Measurements from ENCODE around the gene STAC2.

The STAC2 gene

DNA sequence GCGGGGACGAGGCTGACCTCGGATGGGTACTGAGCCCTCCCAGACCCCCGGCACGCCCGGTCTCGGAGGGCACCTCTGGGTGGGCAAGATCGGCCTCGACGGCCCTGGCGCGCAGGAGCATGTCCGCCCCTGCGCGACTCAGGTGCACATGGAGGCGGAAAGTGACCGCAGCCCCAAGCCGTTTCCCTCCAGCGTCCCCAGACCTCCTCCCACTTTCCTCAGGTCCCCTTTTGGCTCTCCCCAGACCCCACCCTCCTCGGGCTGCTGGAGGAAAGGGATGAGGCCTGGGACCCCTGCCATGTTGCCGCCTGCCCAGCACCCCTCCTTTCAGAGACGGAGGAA lies 15.7 kb downstream of the STAC2 start:
- Mint-ChIP-seq H3K9me3 (no peaks in the 10 kb centered on the region), H3K27ac (no peak overlapping the region), H3K36me3 (no peaks in the 10 kb centered on the region), H3K4me1 (peaks cover 31% of the 10 kb centered on the region), H3K4me3 (peak overlapping the region; percentile 45), H3K27me3 (peaks cover 74% of the 10 kb centered on the region)
- CTCF ChIA-PET: interaction anchor here (6.1 to 8.2 kb wide), 3 partner anchors 22 to 35 kb away, joined by 74 to 162 read pairs (median 81); no protein-coding TSS in a partner anchor
- DNase-seq: no peak

DNA sequence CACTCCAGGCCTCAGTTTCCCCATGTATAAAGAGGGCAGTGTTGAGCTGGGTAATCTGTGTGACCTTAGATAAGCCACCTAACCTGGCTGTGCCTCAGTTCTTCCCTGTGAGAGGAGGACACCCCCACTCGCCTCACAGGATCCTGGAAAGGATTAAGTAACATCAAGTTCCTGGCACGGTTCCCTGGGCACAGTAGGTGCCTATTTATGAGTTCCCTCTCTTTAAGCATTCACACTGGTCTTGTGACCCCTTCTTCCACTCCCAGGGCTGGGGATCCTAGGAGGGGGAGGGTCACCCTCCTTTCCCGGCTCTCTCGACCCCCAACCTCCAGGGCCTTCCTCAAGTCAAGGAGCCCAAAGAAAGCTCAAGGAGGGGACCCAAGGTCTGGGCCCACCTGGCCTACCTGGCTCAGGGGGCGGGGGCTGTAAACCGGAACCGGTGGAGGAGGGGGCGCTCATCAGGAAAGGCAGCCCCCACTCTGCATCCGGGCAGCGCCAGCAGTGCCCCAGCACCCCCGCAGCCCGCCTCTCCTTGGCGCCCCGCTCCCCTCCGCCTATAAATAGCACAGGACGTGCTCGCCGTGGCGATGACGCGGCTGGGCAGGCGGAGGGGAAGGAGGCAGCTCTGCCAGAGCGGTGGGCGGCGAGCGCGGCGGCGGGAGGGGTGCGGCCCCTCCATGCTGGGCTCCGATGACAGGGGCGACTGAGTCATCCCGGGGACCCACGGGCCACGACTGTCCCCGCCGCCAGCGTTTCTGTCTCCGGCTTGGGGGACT lies 16.2 kb downstream of the STAC2 start:
- peaks cover 31% of the 10 kb centered on the region for H3K4me1 Mint-ChIP-seq
- H3K27ac Mint-ChIP-seq: no peak overlapping the region
- no peaks in the 10 kb centered on the region for H3K9me3 Mint-ChIP-seq
- DNase-seq: peak; percentile 80
- CTCF ChIA-PET: interaction anchor here (1.0 to 8.2 kb wide), 4 partner anchors 22 to 36 kb away, joined by 3 to 162 read pairs (median 78); no protein-coding TSS in a partner anchor
- peak overlapping the region; percentile 45 for H3K4me3 Mint-ChIP-seq
- H3K27me3 Mint-ChIP-seq: peaks cover 69% of the 10 kb centered on the region
- H3K36me3 Mint-ChIP-seq: peaks cover 5% of the 10 kb centered on the region

GRCh38 chr17:39208893-39209292 lies 16.9 kb downstream of the STAC2 start:
- DNase-seq: no peak
- Mint-ChIP-seq H3K27me3 (peaks cover 63% of the 10 kb centered on the region), H3K9me3 (no peaks in the 10 kb centered on the region), H3K4me3 (no peak overlapping the region), H3K4me1 (peaks cover 31% of the 10 kb centered on the region), H3K27ac (no peak overlapping the region), H3K36me3 (peaks cover 12% of the 10 kb centered on the region)
- CTCF ChIA-PET: interaction anchor here (1.0 to 8.2 kb wide), 5 partner anchors 23 to 39 kb away, joined by 3 to 162 read pairs (median 74); no protein-coding TSS in a partner anchor

DNA sequence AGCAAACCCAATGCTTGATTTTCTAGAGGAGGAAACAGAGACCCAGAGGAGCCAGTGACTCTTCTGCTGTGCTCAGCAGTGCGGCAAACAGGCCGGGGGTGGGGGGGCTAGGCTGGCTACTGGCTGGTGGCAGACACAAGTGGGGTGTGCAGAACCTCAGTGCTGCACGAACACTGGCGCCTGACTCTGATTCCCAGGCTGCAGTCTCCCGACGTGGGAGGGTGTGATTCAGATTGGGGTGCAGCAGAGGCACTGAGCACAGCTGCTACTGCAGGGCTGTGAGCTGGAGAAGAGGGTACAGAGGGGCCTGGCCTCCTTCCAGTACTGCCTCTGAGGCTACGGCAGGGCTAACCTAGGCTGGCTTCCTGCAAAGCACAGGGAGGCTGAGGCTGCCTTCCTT lies 17.6 kb downstream of the STAC2 start:
- Mint-ChIP-seq H3K27ac (no peak overlapping the region), H3K4me1 (peaks cover 35% of the 10 kb centered on the region), H3K9me3 (no peaks in the 10 kb centered on the region), H3K4me3 (no peak overlapping the region), H3K36me3 (peaks cover 18% of the 10 kb centered on the region), H3K27me3 (peaks cover 58% of the 10 kb centered on the region)
- CTCF ChIA-PET: interaction anchor here (1.5 to 8.2 kb wide), 6 partner anchors 10 to 40 kb away, joined by 4 to 162 read pairs (median 42); partner anchors contain the start of gene CACNB1
- no peak for DNase-seq

GRCh38 chr17:39205112-39205526 lies 20.6 kb downstream of the STAC2 start:
- Mint-ChIP-seq H3K4me3 (no peak overlapping the region), H3K27me3 (peaks cover 28% of the 10 kb centered on the region), H3K36me3 (peaks cover 44% of the 10 kb centered on the region), H3K4me1 (peaks cover 57% of the 10 kb centered on the region), H3K27ac (no peak overlapping the region), H3K9me3 (no peaks in the 10 kb centered on the region)
- no peak for DNase-seq
- CTCF ChIA-PET: interaction anchor here (1.0 to 8.2 kb wide), 4 partner anchors 26 to 369 kb away, joined by 3 to 162 read pairs (median 78); no protein-coding TSS in a partner anchor

- Mint-ChIP-seq H3K9me3 (no peaks in the 10 kb centered on the region), H3K4me3 (no peak overlapping the region), H3K27ac (no peak overlapping the region), H3K4me1 (peaks cover 61% of the 10 kb centered on the region), H3K36me3 (peaks cover 44% of the 10 kb centered on the region), H3K27me3 (peaks cover 19% of the 10 kb centered on the region)
- CTCF ChIA-PET: interaction anchor here (1.2 to 8.2 kb wide), 4 partner anchors 27 to 41 kb away, joined by 3 to 162 read pairs (median 78); no protein-coding TSS in a partner anchor
- no peak for DNase-seq
These were observed 21.5 kb downstream of the STAC2 start for GRCh38 chr17:39204245-39204644.

DNA sequence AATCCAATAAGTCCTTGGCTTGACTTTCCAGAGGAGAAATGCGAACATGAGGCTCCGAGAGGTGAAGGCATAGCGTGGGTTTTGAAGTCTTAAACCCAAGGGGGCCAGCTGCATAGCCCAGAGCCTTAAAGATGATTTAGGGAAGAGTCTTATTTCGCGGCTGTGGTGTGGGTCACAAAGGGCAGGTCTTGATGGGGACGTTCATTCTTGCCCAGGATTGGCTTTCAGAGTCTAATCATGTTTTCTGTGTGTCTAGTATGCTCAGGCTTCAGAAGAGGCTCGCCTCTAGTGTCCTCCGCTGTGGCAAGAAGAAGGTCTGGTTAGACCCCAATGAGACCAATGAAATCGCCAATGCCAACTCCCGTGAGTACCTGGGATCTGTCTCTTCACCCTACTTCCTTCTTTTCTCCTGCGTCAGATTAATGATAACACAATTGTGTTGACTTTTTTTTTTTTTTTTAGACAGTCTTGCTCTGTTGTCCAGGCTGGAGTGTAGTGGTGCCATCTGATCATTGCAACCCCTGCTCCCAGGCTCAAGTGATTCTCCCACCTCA lies 24.7 kb downstream of the STAC2 start:
- Mint-ChIP-seq H3K27ac (peak overlapping the region; percentile 97), H3K27me3 (no peaks in the 10 kb centered on the region), H3K36me3 (peaks cover 44% of the 10 kb centered on the region), H3K4me1 (peaks cover 56% of the 10 kb centered on the region), H3K4me3 (peak overlapping the region; percentile 94), H3K9me3 (no peaks in the 10 kb centered on the region)
- CTCF ChIA-PET: interaction anchor here (1.0 to 1.1 kb wide), 2 partner anchors 31 to 32 kb away, joined by 3 read pairs; no protein-coding TSS in a partner anchor
- DNase-seq: no peak

DNA sequence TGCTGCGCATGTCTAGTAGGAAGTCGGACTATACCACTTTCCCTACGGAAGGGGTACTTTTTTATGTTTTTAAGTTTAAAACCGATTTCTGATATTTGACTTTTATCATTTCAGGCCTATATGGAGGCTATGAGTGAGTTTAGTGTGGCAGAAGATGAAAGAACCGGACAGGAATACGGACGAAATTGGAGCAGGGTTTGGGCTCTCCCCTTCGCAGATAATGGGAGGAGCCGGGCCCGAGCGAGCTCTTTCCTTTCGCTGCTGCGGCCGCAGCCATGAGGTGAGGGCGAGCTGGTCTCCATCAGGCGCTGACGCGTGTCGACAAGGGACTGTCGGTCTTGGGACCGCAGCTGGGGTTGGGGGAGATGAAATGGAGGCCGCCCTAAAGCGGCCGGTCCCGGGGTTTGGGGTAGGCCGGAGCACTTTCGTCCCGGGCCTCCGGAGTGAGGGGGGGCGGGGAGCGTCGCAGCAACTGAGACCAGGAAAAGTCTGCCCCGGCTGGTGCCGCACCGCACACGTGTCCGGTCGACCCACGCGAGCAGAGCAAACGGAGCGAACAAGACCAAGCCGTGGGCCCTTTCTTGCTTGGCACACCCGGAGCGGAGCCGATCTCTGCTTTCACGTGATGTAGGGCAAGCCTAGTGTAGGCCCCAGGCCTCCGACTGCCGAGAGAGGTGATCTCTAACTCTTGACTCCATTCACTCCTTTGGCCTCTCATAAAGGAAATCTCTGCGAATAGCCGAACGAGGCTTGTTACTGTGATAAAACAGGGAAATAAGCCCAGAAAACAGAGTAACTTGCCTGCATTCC lies 25.5 kb downstream of the STAC2 start, which contains the start of gene RPL19:
TSS of gene RPL19 (plus strand) at position 214 of the 810 bp plus-strand sequence. CDS start at position 276, 62 bp downstream.
- no peaks in the 10 kb centered on the region for H3K27me3 Mint-ChIP-seq
- peaks cover 63% of the 10 kb centered on the region for H3K4me1 Mint-ChIP-seq
- peak within 1 kb of the TSS; percentile 94 for H3K4me3 Mint-ChIP-seq
- CTCF ChIA-PET: interaction anchor here (0.8 to 1.7 kb wide), 8 partner anchors 17 to 47 kb away, joined by 3 to 9 read pairs (median 3); no protein-coding TSS in a partner anchor
- peak; percentile 88 for DNase-seq
- peaks cover 46% of the 10 kb centered on the region for H3K36me3 Mint-ChIP-seq
- no peaks in the 10 kb centered on the region for H3K9me3 Mint-ChIP-seq
- H3K27ac Mint-ChIP-seq: peak within 1 kb of the TSS; percentile 97

DNA sequence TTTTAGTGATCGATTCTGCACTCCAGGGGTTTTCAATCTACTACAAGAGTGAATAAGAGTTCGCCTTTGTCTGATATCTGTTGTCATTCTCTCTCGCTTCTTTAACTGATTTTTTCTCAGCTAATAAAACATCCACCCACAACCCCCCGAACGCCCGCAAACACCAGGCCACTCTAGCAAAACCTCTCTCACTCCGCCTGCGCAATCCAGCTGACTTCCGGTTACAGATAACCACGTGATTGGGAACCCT lies 26.0 kb downstream of the STAC2 start:
- peaks cover 67% of the 10 kb centered on the region for H3K4me1 Mint-ChIP-seq
- H3K27me3 Mint-ChIP-seq: no peaks in the 10 kb centered on the region
- peak; percentile 91 for DNase-seq
- H3K27ac Mint-ChIP-seq: peak overlapping the region; percentile 97
- H3K36me3 Mint-ChIP-seq: peaks cover 43% of the 10 kb centered on the region
- CTCF ChIA-PET: interaction anchor here (0.8 to 1.7 kb wide), 8 partner anchors 18 to 46 kb away, joined by 3 to 9 read pairs (median 3); no protein-coding TSS in a partner anchor
- H3K9me3 Mint-ChIP-seq: no peaks in the 10 kb centered on the region
- peak overlapping the region; percentile 94 for H3K4me3 Mint-ChIP-seq

GRCh38 chr17:39198186-39198566 lies 27.6 kb downstream of the STAC2 start:
- Mint-ChIP-seq H3K27ac (peak overlapping the region; percentile 97), H3K4me1 (peaks cover 72% of the 10 kb centered on the region), H3K36me3 (peaks cover 35% of the 10 kb centered on the region), H3K4me3 (peak overlapping the region; percentile 94), H3K27me3 (no peaks in the 10 kb centered on the region), H3K9me3 (no peaks in the 10 kb centered on the region)
- no peak for DNase-seq
- CTCF ChIA-PET: interaction anchor here (1.0 to 1.7 kb wide), 3 partner anchors 10 to 34 kb away, joined by 3 to 4 read pairs (median 3); no protein-coding TSS in a partner anchor

DNA sequence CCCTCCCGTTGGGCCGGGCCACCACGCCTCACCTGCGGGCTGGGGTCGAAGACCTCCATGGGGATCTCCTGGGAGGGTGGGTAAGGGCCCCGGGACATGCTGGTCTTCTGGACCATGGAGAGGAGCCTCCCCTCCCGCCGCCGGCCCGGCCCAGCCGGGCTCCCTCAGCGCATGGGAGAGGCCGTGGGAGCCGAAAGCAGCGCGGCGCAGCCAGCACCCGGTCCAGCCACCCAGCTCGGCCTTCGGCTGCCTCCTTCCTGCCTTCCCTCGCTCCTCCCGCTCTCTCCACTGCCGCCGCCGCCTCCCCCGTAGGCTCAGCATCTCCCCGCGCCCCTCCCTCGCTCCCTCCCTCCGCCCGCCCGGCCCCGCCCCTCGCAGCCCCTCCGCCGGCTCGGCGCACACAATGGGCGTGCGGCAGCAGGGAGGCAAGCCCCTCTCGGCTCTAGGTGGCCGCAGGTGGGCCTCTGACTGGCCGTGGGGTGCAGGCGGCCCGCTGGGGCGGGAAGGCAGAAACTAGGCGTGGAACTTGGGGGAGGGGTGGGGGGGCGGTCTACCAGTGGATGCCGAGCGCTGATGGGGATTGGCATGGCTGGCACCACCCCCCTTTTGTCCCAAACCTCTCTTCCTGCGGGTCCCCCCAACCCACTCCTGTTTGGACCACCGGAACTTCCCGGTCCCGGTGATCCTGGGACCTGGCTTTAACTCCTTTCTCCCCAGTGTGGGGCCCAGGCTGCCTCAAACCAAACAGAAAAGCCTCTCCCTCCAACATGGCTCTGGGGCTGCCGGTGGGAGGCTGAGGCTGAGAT lies 28.2 kb downstream of the STAC2 start, which contains the start of gene CACNB1:
TSS of gene CACNB1 (minus strand) at position 290 of the 806 bp plus-strand sequence. CDS start at position 116, 174 bp downstream.
- Mint-ChIP-seq H3K36me3 (peaks cover 32% of the 10 kb centered on the region), H3K4me3 (peak within 1 kb of the TSS; percentile 94)
- CTCF ChIA-PET: interaction anchor here (1.0 to 3.1 kb wide), 4 partner anchors 10 to 35 kb away, joined by 3 to 21 read pairs (median 4); no protein-coding TSS in a partner anchor

GRCh38 chr17:39196808-39197291 lies 28.9 kb downstream of the STAC2 start:
- peak; percentile 46 for DNase-seq
- peak overlapping the region; percentile 94 for H3K4me3 Mint-ChIP-seq
- H3K27ac Mint-ChIP-seq: no peak overlapping the region
- no peaks in the 10 kb centered on the region for H3K27me3 Mint-ChIP-seq
- peaks cover 32% of the 10 kb centered on the region for H3K36me3 Mint-ChIP-seq
- H3K9me3 Mint-ChIP-seq: no peaks in the 10 kb centered on the region
- CTCF ChIA-PET: interaction anchor here (3.1 to 3.7 kb wide), 2 partner anchors 22 to 33 kb away, joined by 13 to 21 read pairs; no protein-coding TSS in a partner anchor
- peaks cover 64% of the 10 kb centered on the region for H3K4me1 Mint-ChIP-seq

More for the DNA sequence above, 28.2 kb downstream of the STAC2 start, which contains the start of gene CACNB1:
- DNase-seq: peak; percentile 85
- H3K27ac Mint-ChIP-seq: peak within 1 kb of the TSS; percentile 97
- H3K9me3 Mint-ChIP-seq: no peaks in the 10 kb centered on the region
- H3K27me3 Mint-ChIP-seq: no peaks in the 10 kb centered on the region
- peaks cover 68% of the 10 kb centered on the region for H3K4me1 Mint-ChIP-seq

Measured in activated naive CD4-positive, alpha-beta T cell treated with anti-CD3 and anti-CD28 coated beads, Interleukin-2, amount 10 ng/mL, durations not matched to agents 7 days and 5 days (primary cell).